SK-N-SH treated with all-trans-retinoic acid at 6 μM for 48 hours (cell line): ENCODE results near the gene C7orf25.

Experiments
- ARNTL ChIP-seq: fragments of 450-650 bp; formaldehyde crosslinking; IDR thresholded peaks from 2 replicates; pipeline ENCODE4 v1.5.0; 2020; ENCODE audit warnings: low read depth, mild to moderate bottlenecking, moderate library complexity, borderline replicate concordance
- CSDC2 ChIP-seq: fragments of 250-450 bp; sonication (Bioruptor Pico); IDR thresholded peaks from 2 replicates; pipeline ENCODE4 v1.5.0; 2020; ENCODE audit warnings: mild to moderate bottlenecking, moderate library complexity
- SNAI2 ChIP-seq: fragments of 250-450 bp; sonication (Bioruptor Pico); IDR thresholded peaks from 2 replicates; pipeline ENCODE4 v1.5.0; 2020; ENCODE audit warnings: mild to moderate bottlenecking, moderate library complexity
- TCF4 ChIP-seq: fragments of 250-450 bp; sonication (Bioruptor Pico); IDR thresholded peaks from 2 replicates; pipeline ENCODE4 v1.8.0; 2021; ENCODE audit warnings: mild to moderate bottlenecking, moderate library complexity, borderline replicate concordance
- ZC3H10 ChIP-seq: fragments of 250-450 bp; sonication (Bioruptor Pico); IDR thresholded peaks from 2 replicates; pipeline ENCODE4 v1.5.1; 2021; ENCODE audit warnings: mild to moderate bottlenecking, moderate library complexity
- ZFP3 ChIP-seq: fragments of 250-450 bp; sonication (Bioruptor Pico); IDR thresholded peaks from 2 replicates; pipeline ENCODE4 v1.5.0; 2020; ENCODE audit warnings: mild to moderate bottlenecking, moderate library complexity
- ZFP30 ChIP-seq: fragments of 450-650 bp; formaldehyde crosslinking; IDR thresholded peaks from 2 replicates; pipeline ENCODE4 v1.5.0; 2022; ENCODE audit warnings: mild to moderate bottlenecking, moderate library complexity
- ZNF8 ChIP-seq: fragments of 450-650 bp; formaldehyde crosslinking; IDR thresholded peaks from 2 replicates; pipeline ENCODE4 v1.5.0; 2020; ENCODE audit warnings: mild to moderate bottlenecking, moderate library complexity
- TF ChIP-seq, protein P1 (sequence below): fragments of 250-450 bp; sonication (Bioruptor Pico); IDR thresholded peaks from 2 replicates; pipeline ENCODE4 v1.5.1; 2021; ENCODE audit warnings: mild to moderate bottlenecking, moderate library complexity
- TF ChIP-seq, protein P2 (sequence below): fragments of 250-450 bp; sonication (Bioruptor Pico); IDR thresholded peaks from 2 replicates; pipeline ENCODE4 v1.8.0; 2020; ENCODE audit warnings: mild to moderate bottlenecking, moderate library complexity, borderline replicate concordance

DNA sequence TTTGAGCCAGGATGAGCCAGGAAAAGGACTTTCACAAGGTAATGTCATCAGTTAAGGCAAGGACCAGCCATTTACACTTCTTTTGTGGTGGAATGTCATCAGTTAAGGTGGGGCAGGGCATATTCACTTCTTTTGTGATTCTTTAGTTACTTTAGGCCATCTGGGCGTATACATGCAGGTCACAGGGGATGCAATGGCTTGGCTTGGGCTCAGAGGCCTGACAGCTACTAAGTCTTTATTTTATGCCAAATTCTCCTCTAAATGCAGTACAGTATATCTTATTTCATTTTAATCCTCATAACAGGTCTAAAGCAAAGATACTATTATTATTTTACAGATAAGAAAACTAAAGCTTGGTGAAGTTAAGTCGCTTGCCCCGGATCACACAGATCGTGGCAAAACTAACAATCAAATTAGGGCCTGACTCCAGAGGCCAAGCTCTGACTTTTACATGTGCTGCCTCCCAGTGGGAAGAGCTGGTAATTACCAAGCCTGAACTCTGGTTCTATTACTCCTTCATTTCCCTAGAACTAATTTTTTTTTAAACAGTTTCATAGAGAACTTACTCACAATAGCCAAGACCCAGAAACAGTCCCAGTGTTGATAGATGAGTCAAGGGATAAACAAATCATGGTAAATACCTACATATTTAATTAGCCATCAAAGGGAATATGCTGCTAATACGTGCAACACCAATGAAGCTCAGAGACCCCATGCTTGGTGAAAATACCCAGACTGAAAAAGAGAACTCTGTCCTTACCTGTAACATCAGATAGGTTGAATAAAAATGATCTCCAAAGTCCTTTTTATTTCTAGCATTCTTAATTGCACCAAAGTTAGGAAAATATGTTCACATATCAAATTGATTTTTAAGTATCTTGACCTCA lies 35.4 kb downstream of the C7orf25 start:
- TF ChIP-seq ARNTL (no peak), ZNF8 (CRISPR knock-in tag) (no peak), TCF4 (no peak), ZC3H10 (no peak), CSDC2 (CRISPR knock-in tag) (no peak), SNAI2 (no peak), ZFP3 (CRISPR knock-in tag) (no peak), ZFP30 (no peak)
- TF ChIP-seq, protein P1, sequence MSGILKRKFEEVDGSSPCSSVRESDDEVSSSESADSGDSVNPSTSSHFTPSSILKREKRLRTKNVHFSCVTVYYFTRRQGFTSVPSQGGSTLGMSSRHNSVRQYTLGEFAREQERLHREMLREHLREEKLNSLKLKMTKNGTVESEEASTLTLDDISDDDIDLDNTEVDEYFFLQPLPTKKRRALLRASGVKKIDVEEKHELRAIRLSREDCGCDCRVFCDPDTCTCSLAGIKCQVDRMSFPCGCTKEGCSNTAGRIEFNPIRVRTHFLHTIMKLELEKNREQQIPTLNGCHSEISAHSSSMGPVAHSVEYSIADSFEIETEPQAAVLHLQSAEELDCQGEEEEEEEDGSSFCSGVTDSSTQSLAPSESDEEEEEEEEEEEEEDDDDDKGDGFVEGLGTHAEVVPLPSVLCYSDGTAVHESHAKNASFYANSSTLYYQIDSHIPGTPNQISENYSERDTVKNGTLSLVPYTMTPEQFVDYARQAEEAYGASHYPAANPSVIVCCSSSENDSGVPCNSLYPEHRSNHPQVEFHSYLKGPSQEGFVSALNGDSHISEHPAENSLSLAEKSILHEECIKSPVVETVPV: no peak
- TF ChIP-seq, protein P2, sequence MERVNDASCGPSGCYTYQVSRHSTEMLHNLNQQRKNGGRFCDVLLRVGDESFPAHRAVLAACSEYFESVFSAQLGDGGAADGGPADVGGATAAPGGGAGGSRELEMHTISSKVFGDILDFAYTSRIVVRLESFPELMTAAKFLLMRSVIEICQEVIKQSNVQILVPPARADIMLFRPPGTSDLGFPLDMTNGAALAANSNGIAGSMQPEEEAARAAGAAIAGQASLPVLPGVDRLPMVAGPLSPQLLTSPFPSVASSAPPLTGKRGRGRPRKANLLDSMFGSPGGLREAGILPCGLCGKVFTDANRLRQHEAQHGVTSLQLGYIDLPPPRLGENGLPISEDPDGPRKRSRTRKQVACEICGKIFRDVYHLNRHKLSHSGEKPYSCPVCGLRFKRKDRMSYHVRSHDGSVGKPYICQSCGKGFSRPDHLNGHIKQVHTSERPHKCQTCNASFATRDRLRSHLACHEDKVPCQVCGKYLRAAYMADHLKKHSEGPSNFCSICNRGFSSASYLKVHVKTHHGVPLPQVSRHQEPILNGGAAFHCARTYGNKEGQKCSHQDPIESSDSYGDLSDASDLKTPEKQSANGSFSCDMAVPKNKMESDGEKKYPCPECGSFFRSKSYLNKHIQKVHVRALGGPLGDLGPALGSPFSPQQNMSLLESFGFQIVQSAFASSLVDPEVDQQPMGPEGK (CRISPR knock-in tag): no peak
